Activated CD8-positive, alpha-beta T cell treated with anti-CD3 and anti-CD28 coated beads for 36 hours (primary cell): ENCODE data around the gene SYNPO. TPM values are rescaled to one million over a fixed set of nuclear protein-coding genes. Genes with fewer than 3 reads are reported as not detected.

ENCODE experiments used
- ATAC-seq: fragments of 200-7000 bp; cut with Tn5 transposase; one replicate; pipeline ENCODE4 v1.10.0; 2021; ENCODE audit warnings: mild to moderate bottlenecking, moderate library complexity
- CTCF ChIA-PET: fragments of 350-600 bp; sonication (Branson Sonifier 250); formaldehyde crosslinking; loops from one replicate; lab custom pipeline; 2021; ENCODE audit warnings: antibody characterized with exemption; lab: Charles Lee
- POLR2A ChIA-PET: fragments of 350-600 bp; sonication (Branson Sonifier 250); formaldehyde crosslinking; loops from one replicate; lab custom pipeline; 2021; ENCODE audit warnings: antibody characterized with exemption; lab: Charles Lee
- DNase-seq: peaks from one replicate; pipeline ENCODE4 v3.0.0-alpha.2; 2020
- H3K27ac Mint-ChIP-seq: one replicate; pipeline ENCODE4 v1.8.0; 2021; ENCODE audit warnings: mild to moderate bottlenecking, mixed read lengths
- H3K27me3 Mint-ChIP-seq: one replicate; pipeline ENCODE4 v1.8.0; 2021; ENCODE audit warnings: mixed read lengths
- H3K36me3 Mint-ChIP-seq: one replicate; pipeline ENCODE4 v1.8.0; 2021; ENCODE audit warnings: low read depth, mixed read lengths
- H3K4me1 Mint-ChIP-seq: one replicate; pipeline ENCODE4 v1.8.0; 2021; ENCODE audit warnings: low read depth, mixed read lengths
- H3K4me3 Mint-ChIP-seq: one replicate; pipeline ENCODE4 v1.8.0; 2021; ENCODE audit warnings: mild to moderate bottlenecking, moderate library complexity, mixed read lengths
- H3K9me3 Mint-ChIP-seq: one replicate; pipeline ENCODE4 v1.8.0; 2021; ENCODE audit warnings: mixed read lengths
- CTCF ChIP-seq: fragments of 200-600 bp; IDR thresholded peaks from one replicate; pipeline ENCODE4 v1.8.0; 2022; ENCODE audit warnings: antibody characterized with exemption, mild to moderate bottlenecking
- intact Hi-C: fragments of 100-400 bp; cut with micrococcal nuclease; formaldehyde crosslinking; loops from one replicate; pipeline ENCODE4 v1.10.0; 2022
- total RNA-seq, 2 experiments: library from RNA; stranded (reverse); gene quantifications; one replicate each; pipeline ENCODE4 v1.2.3, GENCODE V29; 2021

SYNPO gene
- total RNA-seq, 2 experiments from 2014 or later, result 0.18 to 0.22 TPM

GRCh38 chr5:150624334-150625163, 15.9 kb upstream of the SYNPO start:
- H3K27ac Mint-ChIP-seq, result no peak overlapping the region

DNA sequence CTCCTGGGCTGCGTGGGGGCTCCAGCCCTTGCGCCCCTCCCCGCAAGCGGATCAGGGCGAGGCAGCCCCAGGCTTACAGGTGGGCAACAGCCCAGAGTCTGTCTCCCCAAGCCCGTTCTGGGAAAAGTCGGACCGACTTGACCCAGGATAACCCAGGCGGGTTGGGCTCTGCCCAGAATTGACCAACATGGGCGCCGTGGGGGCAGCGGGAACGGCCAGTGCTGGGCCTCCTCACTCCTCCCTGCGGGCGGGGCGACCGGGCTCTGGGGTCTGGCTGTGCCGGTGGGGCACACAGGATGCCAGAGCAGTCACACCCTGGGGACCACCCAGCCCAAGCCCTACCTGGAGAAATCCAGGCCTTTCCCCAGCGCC, 15.3 kb upstream of the SYNPO start:
- peaks cover 15% of the 10 kb centered on the region for H3K27me3 Mint-ChIP-seq
- DNase-seq (no peak), ATAC-seq (no peak)
- no peaks in the 10 kb centered on the region for H3K9me3 Mint-ChIP-seq
- H3K27ac Mint-ChIP-seq, result no peak overlapping the region
- H3K4me3 Mint-ChIP-seq, result no peak overlapping the region
- ChIA-PET CTCF (no interaction called here), POLR2A (no interaction called here)
- H3K36me3 Mint-ChIP-seq, result no peaks in the 10 kb centered on the region
- TF ChIP-seq CTCF, result no peak
- intact Hi-C loops, result no loop called here
- H3K4me1 Mint-ChIP-seq, result peaks cover 20% of the 10 kb centered on the region

More at GRCh38 chr5:150624334-150625163, 15.9 kb upstream of the SYNPO start:
- no peak for TF ChIP-seq CTCF
- no peaks in the 10 kb centered on the region for H3K36me3 Mint-ChIP-seq
- POLR2A ChIA-PET, result no interaction called here
- intact Hi-C loops, result no loop called here
- peaks cover 20% of the 10 kb centered on the region for H3K4me1 Mint-ChIP-seq
- peak; percentile 27 for DNase-seq
- no peaks in the 10 kb centered on the region for H3K9me3 Mint-ChIP-seq
- H3K27me3 Mint-ChIP-seq, result peaks cover 15% of the 10 kb centered on the region
- CTCF ChIA-PET, result no interaction called here
- peak overlapping the region; percentile 66 for H3K4me3 Mint-ChIP-seq
- ATAC-seq, result peak; percentile 67

DNA sequence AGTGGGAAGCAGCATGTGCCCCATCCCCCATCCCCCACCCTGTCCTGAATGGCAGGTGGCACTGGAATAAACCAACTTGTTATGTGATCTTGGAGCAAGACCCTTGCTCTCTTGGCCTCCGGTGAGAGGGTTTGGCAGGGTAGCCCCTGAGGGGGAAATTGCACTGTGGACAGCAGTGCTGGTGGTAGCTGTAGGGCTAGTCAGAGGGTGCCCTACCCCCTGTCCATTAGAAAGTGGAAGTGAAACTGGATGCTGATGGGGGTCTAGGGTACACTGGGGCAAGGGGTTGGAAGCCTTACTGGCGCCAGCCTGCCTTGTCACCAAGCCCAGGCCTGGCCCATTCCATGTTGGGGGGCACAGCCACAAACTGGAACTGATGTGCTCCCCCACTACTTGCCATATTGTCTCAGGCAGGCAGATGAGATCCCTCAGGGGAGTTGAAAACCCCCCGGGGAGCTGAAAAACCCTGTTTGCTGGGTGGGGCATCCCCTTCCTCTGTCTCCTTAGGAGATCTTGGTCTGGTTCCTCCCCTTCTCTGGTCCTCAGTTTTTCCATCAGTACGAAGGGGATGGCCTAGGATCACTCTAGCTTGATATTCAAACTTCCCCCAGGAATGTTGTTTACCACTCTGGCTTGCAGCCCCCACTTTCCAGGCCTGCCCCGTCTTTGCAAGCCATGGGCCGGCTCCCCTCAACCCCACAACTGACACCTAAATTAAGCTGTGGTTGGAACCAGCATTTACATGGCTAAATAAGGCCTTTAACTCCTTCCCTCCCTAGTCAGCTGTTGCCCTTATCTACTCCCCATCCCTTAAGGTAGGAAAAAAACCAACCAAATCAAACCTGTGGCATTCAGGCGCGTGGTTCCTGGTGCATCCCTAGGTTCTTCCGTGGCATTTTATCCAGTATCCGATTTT, 14.4 kb upstream of the SYNPO start:
- Mint-ChIP-seq H3K27ac (no peak overlapping the region), H3K4me3 (no peak overlapping the region), H3K4me1 (peaks cover 20% of the 10 kb centered on the region), H3K9me3 (no peaks in the 10 kb centered on the region), H3K27me3 (peaks cover 15% of the 10 kb centered on the region), H3K36me3 (no peaks in the 10 kb centered on the region)
- DNase-seq (no peak), ATAC-seq (no peak)
- intact Hi-C loops, result no loop called here
- no peak for TF ChIP-seq CTCF
- CTCF ChIA-PET, result no interaction called here
- POLR2A ChIA-PET, result no interaction called here

DNA sequence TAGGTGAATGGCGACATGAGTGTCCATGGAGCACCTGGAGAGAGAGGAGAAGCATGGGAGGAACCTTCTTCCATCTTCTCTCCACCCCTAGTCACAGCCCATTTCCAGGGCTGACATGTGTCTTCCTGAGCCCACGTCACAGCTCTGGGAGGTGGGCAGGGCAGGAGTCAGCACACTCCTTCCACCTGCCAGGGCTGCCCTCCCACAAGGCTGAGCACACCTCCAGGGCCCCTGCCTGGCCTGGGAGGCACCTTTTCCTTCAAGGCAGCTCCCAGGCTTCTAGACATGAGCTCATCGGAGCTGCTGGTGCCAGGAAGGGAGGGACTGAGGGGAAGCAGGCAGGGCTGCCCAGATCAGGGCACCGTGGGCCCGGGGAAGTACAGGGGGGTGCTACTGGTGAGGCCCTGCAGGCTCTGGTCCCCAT, 13.6 kb upstream of the SYNPO start:
- intact Hi-C loops, result no loop called here
- Mint-ChIP-seq H3K27me3 (peaks cover 15% of the 10 kb centered on the region), H3K4me3 (no peak overlapping the region), H3K4me1 (peaks cover 20% of the 10 kb centered on the region), H3K27ac (no peak overlapping the region), H3K9me3 (no peaks in the 10 kb centered on the region), H3K36me3 (no peaks in the 10 kb centered on the region)
- DNase-seq (no peak), ATAC-seq (no peak)
- POLR2A ChIA-PET, result no interaction called here
- no peak for TF ChIP-seq CTCF
- CTCF ChIA-PET, result no interaction called here
